Stimulated activated CD4-positive, alpha-beta T cell treated with anti-CD3 and anti-CD28 coated beads, Interleukin-15, amount 100 ng/mL, for 24 hours (primary cell): ENCODE results near the gene ADAT3.
"Not testable (repeated sequence)": the region's sequence is repeated elsewhere in the genome, so short reads cannot be mapped to it uniquely, and the experiment has no call there.

ENCODE experiments used
- DNase-seq: peaks from one replicate; pipeline ENCODE4 v3.0.0-alpha.2; 2020

The ADAT3 gene

GRCh38 chr19:1884291-1884718, 20.9 kb upstream of the ADAT3 start:
- no peak for DNase-seq

GRCh38 chr19:1884719-1885334, 20.4 kb upstream of the ADAT3 start:
- no peak for DNase-seq

- DNase-seq, result peak; percentile 96
Observed at GRCh38 chr19:1885398-1886119, 19.6 kb upstream of the ADAT3 start, which contains the start of gene ABHD17A. Gene ABHD17A, minus strand, starts transcription at chr19:1885496. Its CDS starts 3,930 bp downstream, at chr19:1881566.

- DNase-seq, result not testable (repeated sequence)
Observed at GRCh38 chr19:1886360-1886759, 18.8 kb upstream of the ADAT3 start.

- no peak for DNase-seq
Observed at GRCh38 chr19:1888385-1888784, 16.8 kb upstream of the ADAT3 start.

GRCh38 chr19:1889907-1890306, 15.3 kb upstream of the ADAT3 start:
- no peak for DNase-seq

GRCh38 chr19:1893791-1894190, 11.4 kb upstream of the ADAT3 start:
- DNase-seq, result no peak

GRCh38 chr19:1896508-1896907, 8.7 kb upstream of the ADAT3 start:
- DNase-seq, result no peak

GRCh38 chr19:1901940-1902404, 3.2 kb upstream of the ADAT3 start:
- no peak for DNase-seq

- no peak for DNase-seq
Observed at GRCh38 chr19:1902923-1903322, 2.3 kb upstream of the ADAT3 start.

- DNase-seq, result no peak
Observed at GRCh38 chr19:1904860-1905109, 414 bp upstream of the ADAT3 start.

GRCh38 chr19:1905863-1906375, 720 bp downstream of the ADAT3 start:
- DNase-seq, result no peak

GRCh38 chr19:1906985-1907562, 1.9 kb downstream of the ADAT3 start:
- no peak for DNase-seq

GRCh38 chr19:1907563-1908363, 2.6 kb downstream of the ADAT3 start:
- DNase-seq, result no peak

GRCh38 chr19:1908364-1908678, 3.1 kb downstream of the ADAT3 start:
- no peak for DNase-seq

GRCh38 chr19:1909761-1910080, 4.5 kb downstream of the ADAT3 start:
- no peak for DNase-seq

- no peak for DNase-seq
Observed at GRCh38 chr19:1910177-1910576, 5.0 kb downstream of the ADAT3 start.

- DNase-seq, result no peak
Observed at GRCh38 chr19:1911098-1911497, 5.9 kb downstream of the ADAT3 start.

GRCh38 chr19:1911995-1912394, 6.8 kb downstream of the ADAT3 start:
- DNase-seq, result no peak

GRCh38 chr19:1912760-1913505, 7.7 kb downstream of the ADAT3 start:
- DNase-seq, result no peak

- DNase-seq, result no peak
Observed at GRCh38 chr19:1913781-1914577, 8.8 kb downstream of the ADAT3 start.

GRCh38 chr19:1914826-1915341, 9.7 kb downstream of the ADAT3 start:
- DNase-seq, result no peak
